NCI-H187 (cell line): ENCODE results near the gene RTRAF.

Experiments
- DNase-seq, 2 experiments: peaks; one replicate each; lab custom pipeline; 2025; lab: John Stamatoyannopoulos, UW

Gene RTRAF

GRCh38 chr14:52049721-52050588, 60.6 kb downstream of the RTRAF start:
- DNase-seq, result no peak

GRCh38 chr14:52051251-52051650, 61.9 kb downstream of the RTRAF start:
- DNase-seq, result no peak

GRCh38 chr14:52051871-52052270, 62.5 kb downstream of the RTRAF start:
- no peak for DNase-seq

- no peak for DNase-seq
These were observed 63.1 kb downstream of the RTRAF start for GRCh38 chr14:52052288-52052943.

- no peak for DNase-seq
These were observed 63.7 kb downstream of the RTRAF start for GRCh38 chr14:52053044-52053443.

GRCh38 chr14:52054678-52055077, 65.3 kb downstream of the RTRAF start:
- no peak for DNase-seq

GRCh38 chr14:52055167-52055566, 65.8 kb downstream of the RTRAF start:
- no peak for DNase-seq

- DNase-seq, result no peak
These were observed 69.0 kb downstream of the RTRAF start for GRCh38 chr14:52058341-52058740.

- DNase-seq, result no peak
These were observed 70.3 kb downstream of the RTRAF start for GRCh38 chr14:52059649-52060048.

GRCh38 chr14:52060080-52060479, 70.7 kb downstream of the RTRAF start:
- no peak for DNase-seq
